Stimulated activated CD4-positive, alpha-beta T cell treated with anti-CD3 and anti-CD28 coated beads, Interleukin-1b, Interleukin-23, amount 100 ng/mL, for 24 hours (primary cell): ENCODE results near the gene RAC3.
A peak's percentile ranks its signal among the peaks of the same experiment; 100 is the strongest.

Experiments
- DNase-seq, 4 experiments: peaks; one replicate each; pipeline ENCODE4 v3.0.0-alpha.2; 2020; ENCODE audit warnings: low read depth in 4 of 4, low spot score in 1 of 4

The RAC3 gene

DNA sequence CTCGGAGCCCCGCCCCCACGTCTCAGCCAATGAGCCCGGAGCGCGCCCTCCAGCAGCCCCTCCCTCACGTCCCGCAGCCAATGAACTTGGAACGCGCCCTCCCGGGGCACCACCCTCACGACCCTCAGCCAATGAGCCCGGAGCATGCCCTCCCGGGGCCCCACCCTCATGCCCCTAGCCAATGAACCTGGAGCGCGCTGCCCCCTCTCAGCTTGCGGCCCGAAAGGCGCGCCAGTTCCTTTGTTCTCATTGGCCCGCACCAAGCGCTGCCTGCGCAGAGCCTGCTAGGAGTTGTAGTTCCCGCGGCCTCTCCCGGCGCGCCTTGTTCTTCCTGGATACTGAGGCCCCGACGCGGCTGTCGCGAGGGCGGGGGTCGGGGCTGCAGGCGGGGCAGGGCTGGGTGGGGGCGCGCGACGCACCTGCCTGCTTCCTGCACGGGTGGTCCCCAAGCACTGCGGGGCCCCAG, 8.5 kb upstream of the RAC3 start, which contains the start of gene LRRC45:
TSS of gene LRRC45 (plus strand) at position 325 of the 466 bp plus-strand sequence. CDS start 339 bp downstream, outside the sequence.
- peak; percentile 98 to 100 (median 100) for DNase-seq

GRCh38 chr17:82023447-82024241, 7.8 kb upstream of the RAC3 start:
- DNase-seq, result peak in 1 of 4 experiments; percentile 20

DNA sequence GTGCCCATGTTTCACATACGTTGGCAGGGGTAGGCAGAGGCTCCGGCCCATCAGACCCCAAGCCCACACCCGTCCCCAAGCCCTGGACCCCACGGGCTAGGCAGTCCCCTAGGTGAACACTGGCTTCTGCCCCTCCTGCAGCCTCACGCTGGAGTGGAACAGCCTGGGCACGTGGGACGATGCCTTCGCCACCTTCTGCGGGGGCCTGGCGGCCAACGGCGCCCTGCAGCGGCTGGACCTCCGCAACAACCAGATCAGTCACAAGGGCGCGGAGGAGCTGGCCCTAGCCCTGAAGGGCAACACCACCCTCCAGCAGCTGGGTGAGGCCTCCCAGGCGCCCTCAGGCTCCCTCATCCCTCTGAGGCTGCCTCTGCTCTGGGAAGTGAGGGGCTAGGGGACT, 6.6 kb upstream of the RAC3 start:
- no peak for DNase-seq

GRCh38 chr17:82025401-82026107, 5.9 kb upstream of the RAC3 start:
- no peak for DNase-seq

GRCh38 chr17:82028246-82028645, 3.2 kb upstream of the RAC3 start:
- DNase-seq, result no peak

DNA sequence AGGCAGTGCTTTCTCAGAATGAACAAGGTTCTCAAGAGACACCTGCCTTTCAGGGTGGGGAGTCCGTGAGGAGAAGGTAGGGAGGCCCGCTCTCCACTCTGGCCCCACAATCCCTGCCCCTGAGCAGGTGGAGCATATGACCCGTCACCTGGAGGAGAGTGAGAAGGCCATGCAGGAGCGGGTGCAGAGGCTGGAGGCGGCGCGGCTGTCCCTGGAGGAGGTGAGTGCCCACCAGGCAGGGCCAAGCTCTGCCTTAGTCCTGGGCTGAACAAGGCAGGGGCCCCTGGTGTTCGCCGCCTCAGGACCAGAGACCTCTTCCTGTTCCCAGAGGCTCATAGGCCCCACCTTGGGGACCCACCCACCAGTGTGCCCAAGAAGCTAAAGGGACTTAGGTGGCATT, 2.5 kb upstream of the RAC3 start:
- DNase-seq, result no peak

DNA sequence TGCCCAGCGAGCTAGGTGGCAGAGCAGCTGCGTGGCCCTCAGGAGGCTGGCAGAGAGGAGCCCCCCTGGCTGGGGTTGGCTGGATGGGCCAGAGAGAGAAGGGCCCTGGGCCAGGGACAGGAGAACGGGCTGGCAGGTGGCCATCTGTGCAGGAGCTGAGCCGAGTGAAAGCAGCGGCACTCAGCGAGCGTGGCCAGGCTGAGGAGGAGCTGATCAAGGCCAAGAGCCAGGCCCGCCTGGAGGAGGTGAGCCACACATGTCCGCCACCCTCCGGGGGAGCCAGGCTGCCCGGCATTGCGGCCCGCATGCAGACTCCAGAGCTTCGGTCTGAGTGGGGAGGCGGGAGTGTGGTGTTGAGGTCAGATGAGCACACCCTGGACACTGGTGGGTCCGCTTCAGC, 2.1 kb upstream of the RAC3 start:
- DNase-seq, result no peak

GRCh38 chr17:82029990-82030469, 1.4 kb upstream of the RAC3 start:
- DNase-seq, result no peak

DNA sequence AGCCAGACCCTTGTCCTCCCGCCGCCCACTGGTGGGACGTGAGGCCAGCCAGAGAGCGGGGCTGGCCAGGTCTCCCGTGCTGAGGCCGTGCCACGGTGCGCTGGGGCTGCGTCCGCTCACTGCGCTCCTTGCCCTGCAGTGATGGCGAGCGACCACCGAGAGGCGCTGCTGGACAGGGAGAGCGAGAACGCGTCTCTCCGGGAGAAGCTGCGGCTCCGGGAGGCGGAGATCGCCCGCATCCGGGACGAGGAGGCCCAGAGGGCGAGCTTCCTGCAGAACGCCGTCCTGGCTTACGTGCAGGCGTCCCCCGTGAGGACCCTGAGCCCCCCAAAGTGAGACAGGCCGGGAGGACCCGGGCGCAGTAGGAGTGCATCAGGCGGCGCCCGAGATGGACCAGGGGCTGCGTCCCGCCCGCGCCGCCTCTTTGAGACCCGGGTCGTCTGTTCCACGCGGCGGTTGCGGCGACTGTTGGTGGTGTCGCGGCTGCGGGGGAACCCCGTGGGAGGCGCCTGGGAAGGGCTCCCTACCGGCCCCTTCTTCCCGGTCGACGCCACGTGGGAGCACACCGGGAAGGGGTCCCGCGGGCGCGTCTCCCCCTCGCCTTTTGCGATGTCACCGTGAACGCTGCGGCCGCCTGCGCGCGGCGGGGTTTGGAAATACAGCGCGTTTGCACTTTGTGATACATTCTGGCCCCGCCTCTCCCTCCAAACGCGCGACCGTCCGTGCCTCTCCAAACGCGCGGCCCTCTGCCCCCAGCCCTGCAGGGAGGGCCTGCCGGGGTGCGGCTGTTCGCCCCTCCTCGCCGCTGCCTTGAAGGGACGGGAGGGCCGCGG, 792 bp upstream of the RAC3 start:
- DNase-seq, result peak; percentile 55 to 78 (median 70)

DNA sequence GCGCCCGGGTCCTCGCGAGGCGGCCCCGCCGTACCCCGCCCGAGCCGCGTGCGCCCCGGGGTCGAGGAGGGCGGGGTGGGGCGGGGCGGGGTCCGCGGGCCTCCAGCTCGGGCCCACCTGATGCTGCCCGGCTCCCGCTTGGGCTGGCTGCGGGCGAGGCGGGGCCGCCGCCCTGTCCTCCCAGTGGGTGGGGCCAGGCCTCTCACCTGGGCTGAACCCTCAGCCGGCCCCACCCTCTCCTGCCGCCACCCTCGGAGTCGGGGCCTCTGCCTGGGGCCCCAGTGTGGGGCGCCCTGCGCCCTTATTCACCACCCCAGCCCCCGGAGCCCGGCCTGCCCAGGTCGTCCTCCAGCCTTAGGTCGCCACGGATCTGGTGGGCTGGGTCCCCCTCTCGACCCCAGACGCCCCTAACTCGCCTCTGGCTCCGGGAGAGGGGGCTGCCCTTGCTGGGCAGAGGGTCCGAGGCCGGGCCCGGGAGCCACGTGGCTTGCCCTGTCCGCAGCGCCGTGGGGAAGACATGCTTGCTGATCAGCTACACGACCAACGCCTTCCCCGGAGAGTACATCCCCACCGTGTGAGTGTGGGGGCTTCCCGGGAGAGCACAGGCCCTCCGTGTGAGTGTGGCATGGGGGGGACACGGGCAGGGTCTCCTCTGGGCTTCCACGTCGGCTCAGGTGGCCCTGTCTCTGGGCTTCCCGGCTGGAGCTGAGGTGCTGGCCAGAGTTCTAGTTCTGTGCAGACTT, 578 bp downstream of the RAC3 start:
- DNase-seq, result peak in 1 of 4 experiments; percentile 48

DNA sequence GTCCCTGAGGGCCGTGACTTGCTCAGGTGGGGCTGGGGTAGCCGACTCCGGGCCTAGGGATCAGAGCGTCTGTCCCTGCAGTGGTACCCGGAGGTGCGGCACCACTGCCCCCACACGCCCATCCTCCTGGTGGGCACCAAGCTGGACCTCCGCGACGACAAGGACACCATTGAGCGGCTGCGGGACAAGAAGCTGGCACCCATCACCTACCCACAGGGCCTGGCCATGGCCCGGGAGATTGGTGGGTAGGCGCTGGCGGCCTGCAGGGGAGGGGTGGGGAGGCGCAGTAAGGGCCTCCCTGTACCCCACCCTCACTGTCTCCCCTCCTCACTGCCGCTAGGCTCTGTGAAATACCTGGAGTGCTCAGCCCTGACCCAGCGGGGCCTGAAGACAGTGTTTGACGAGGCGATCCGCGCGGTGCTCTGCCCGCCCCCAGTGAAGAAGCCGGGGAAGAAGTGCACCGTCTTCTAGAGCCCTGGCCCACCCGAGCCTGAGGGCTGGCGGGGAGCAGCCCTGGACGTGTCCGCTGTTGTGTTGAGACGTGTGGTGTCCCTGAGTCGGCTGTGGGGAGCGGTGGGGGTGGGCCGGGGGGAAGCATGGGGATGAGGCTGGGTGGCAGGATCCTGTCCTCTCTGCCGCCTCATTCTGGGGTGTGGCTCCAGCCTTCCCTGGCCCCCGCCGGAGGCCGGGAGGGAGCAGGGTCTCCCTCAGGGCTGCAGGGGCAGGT, 2.0 kb downstream of the RAC3 start:
- DNase-seq, result no peak

GRCh38 chr17:82034371-82035011, 3.0 kb downstream of the RAC3 start:
- DNase-seq, result no peak

GRCh38 chr17:82035488-82035887, 4.0 kb downstream of the RAC3 start:
- no peak for DNase-seq

DNA sequence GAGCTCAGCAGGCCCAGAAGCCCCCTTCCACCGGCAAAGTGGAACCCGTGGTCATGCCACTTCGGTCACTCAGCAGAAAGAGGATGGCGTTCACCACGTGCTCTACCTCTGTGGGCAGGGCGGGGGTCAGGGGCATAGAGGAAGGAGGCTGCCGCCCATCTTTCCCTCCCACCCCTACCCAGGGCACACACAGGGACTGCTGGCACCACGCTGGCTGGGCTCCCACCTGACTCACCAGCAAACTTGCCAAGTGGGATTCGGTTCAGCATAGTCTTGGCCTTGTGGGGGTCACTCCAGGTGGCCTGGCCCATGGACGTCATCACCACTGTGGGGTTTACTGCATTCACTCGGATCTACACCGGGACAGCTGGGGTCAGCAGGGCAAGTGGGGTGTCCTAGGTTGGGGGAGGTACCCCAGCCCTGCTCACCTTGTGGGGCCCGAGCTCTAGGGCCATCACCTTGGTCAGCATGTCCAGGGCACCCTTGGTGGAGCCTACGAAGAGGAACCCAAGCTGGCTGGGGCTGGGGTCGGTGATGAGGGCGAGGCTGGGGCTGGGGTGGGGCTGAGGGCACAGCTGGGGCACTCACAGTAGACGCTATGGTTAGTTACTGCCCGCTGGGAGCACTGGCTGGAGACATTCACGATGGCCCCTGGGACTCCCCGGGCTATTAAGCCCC, 4.6 kb downstream of the RAC3 start:
- no peak for DNase-seq

GRCh38 chr17:82036634-82037091, 5.2 kb downstream of the RAC3 start:
- DNase-seq, result no peak

GRCh38 chr17:82037092-82037888, 5.8 kb downstream of the RAC3 start, which contains the start of gene DCXR:
Gene DCXR (minus strand): TSS chr17:82037697. CDS start chr17:82037682, 15 bp downstream.
- peak; percentile 81 to 98 (median 88) for DNase-seq

DNA sequence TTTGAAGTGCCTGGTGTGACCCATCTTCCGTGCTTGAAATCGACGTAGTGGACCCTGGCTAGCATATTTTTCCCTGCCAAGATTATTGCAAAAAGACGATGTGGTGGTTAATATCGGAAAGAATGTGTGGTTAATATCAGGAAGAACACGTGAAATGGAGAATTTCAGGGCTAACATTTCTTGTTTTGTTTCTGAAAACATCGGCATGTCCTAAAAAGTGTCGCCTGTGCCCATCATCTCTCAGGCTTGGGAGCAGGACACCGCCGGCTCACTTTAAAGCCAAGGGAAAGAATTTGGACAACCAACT, 6.4 kb downstream of the RAC3 start:
- no peak for DNase-seq
